HEK293 (cell line): ENCODE measurements around the gene SECTM1.

ENCODE experiments used
- CTCF ChIA-PET: fragments of 350-600 bp; formaldehyde crosslinking; extraction: SDS; loops from one replicate; lab custom pipeline; 2021; ENCODE audit warnings: antibody characterized with exemption; lab: Yijun Ruan, JAX
- POLR2A ChIA-PET: fragments of 300-600 bp; formaldehyde crosslinking; extraction: SDS; loops from one replicate; lab custom pipeline; 2020; ENCODE audit warnings: antibody characterized with exemption, inconsistent platforms; lab: Yijun Ruan, JAX
- H3K27ac ChIP-seq: fragments of 200-500 bp; sonication (Bioruptor generic); 2 replicates; pipeline ENCODE4 v1.5.1; 2014; ENCODE audit warnings: low read depth, low read length, control low read depth, inconsistent platforms; ENCODE audit errors: extremely low read depth
- H3K36me3 ChIP-seq, 2 experiments: fragments of 200-500 bp in 1 of 2; sonication (Bioruptor generic) in 1 of 2; 1 replicate in 1 of 2; 2 replicates in 1 of 2; pipeline ENCODE4 v1.5.1; 2014 to 2017; ENCODE audit warnings: inconsistent platforms in 2 of 2, low read length in 2 of 2; ENCODE audit not compliant: control insufficient read depth in 2 of 2, insufficient read depth in 1 of 2
- H3K4me1 ChIP-seq: fragments of 200-500 bp; sonication (Bioruptor generic); 2 replicates; pipeline ENCODE4 v1.5.1; 2014; ENCODE audit warnings: mild to moderate bottlenecking, low read length, inconsistent platforms; ENCODE audit not compliant: control insufficient read depth, insufficient read depth
- H3K4me3 ChIP-seq: 2 replicates; pipeline ENCODE4 v1.5.1; 2011; ENCODE audit warnings: low read depth, mild to moderate bottlenecking, control low read depth, low read length, moderate library complexity
- H3K9me3 ChIP-seq: fragments of 200-500 bp; sonication (Bioruptor generic); 2 replicates; pipeline ENCODE4 v1.5.1; 2014; ENCODE audit warnings: low read depth, low read length, inconsistent platforms; ENCODE audit not compliant: control insufficient read depth, insufficient read depth
- FEZF1 ChIP-seq: fragments of 450-650 bp; formaldehyde crosslinking; IDR thresholded peaks from 2 replicates; pipeline ENCODE4 v1.5.1; 2016; ENCODE audit warnings: missing biosample characterization, missing genetic modification characterization
- GFI1B ChIP-seq: fragments of 450-650 bp; formaldehyde crosslinking; IDR thresholded peaks from 2 replicates; pipeline ENCODE4 v1.5.1; 2016; ENCODE audit warnings: missing biosample characterization, missing genetic modification characterization
- SETDB1 ChIP-seq: IDR thresholded peaks from one replicate; pipeline ENCODE4 v1.6.1; 2017; ENCODE audit warnings: mild to moderate bottlenecking, low read length, moderate library complexity, mixed read lengths; ENCODE audit not compliant: insufficient read length
- SP3 ChIP-seq: fragments of 450-650 bp; formaldehyde crosslinking; IDR thresholded peaks from 2 replicates; pipeline ENCODE4 v1.5.1; 2016; ENCODE audit warnings: missing biosample characterization, missing genetic modification characterization
- WT1 ChIP-seq: fragments of 450-650 bp; formaldehyde crosslinking; IDR thresholded peaks from 2 replicates; pipeline ENCODE4 v1.5.1; 2016; ENCODE audit warnings: missing biosample characterization, missing genetic modification characterization
- YY2 ChIP-seq: fragments of 450-650 bp; formaldehyde crosslinking; IDR thresholded peaks from 2 replicates; pipeline ENCODE4 v1.5.1; 2016; ENCODE audit warnings: missing biosample characterization, missing genetic modification characterization
- ZBTB7A ChIP-seq: fragments of 450-650 bp; formaldehyde crosslinking; IDR thresholded peaks from 2 replicates; pipeline ENCODE4 v1.5.1; 2016; ENCODE audit warnings: low read depth, missing biosample characterization, missing genetic modification characterization
- ZNF311 ChIP-seq: fragments of 450-650 bp; formaldehyde crosslinking; IDR thresholded peaks from 2 replicates; pipeline ENCODE4 v1.5.1; 2017; ENCODE audit warnings: missing biosample characterization, missing genetic modification characterization, borderline replicate concordance
- ZNF335 ChIP-seq: fragments of 450-650 bp; formaldehyde crosslinking; conservative IDR thresholded peaks from 2 replicates; pipeline ENCODE4 v1.5.1; 2016; ENCODE audit warnings: missing biosample characterization, missing genetic modification characterization
- ZNF391 ChIP-seq: fragments of 450-650 bp; formaldehyde crosslinking; IDR thresholded peaks from 2 replicates; pipeline ENCODE4 v1.5.1; 2016; ENCODE audit warnings: low read depth, missing biosample characterization, missing genetic modification characterization, borderline replicate concordance
- ZNF560 ChIP-seq: fragments of 450-650 bp; formaldehyde crosslinking; IDR thresholded peaks from 2 replicates; pipeline ENCODE4 v1.5.1; 2017; ENCODE audit warnings: missing biosample characterization, missing genetic modification characterization, borderline replicate concordance
- ZNF624 ChIP-seq: fragments of 450-650 bp; formaldehyde crosslinking; IDR thresholded peaks from 2 replicates; pipeline ENCODE4 v1.5.1; 2017; ENCODE audit warnings: missing biosample characterization, missing genetic modification characterization
- ZNF664 ChIP-seq: fragments of 450-650 bp; formaldehyde crosslinking; IDR thresholded peaks from 2 replicates; pipeline ENCODE4 v1.5.1; 2016; ENCODE audit warnings: missing biosample characterization, missing genetic modification characterization
- ZNF701 ChIP-seq: fragments of 450-650 bp; formaldehyde crosslinking; IDR thresholded peaks from 2 replicates; pipeline ENCODE4 v1.5.1; 2016; ENCODE audit warnings: missing biosample characterization, missing genetic modification characterization
- TF ChIP-seq, protein P1 (sequence below): fragments of 450-650 bp; formaldehyde crosslinking; IDR thresholded peaks from 2 replicates; pipeline ENCODE4 v1.5.1; 2017; ENCODE audit warnings: missing biosample characterization, mild to moderate bottlenecking, missing genetic modification characterization, moderate library complexity
- TF ChIP-seq, protein P2 (sequence below): fragments of 450-650 bp; formaldehyde crosslinking; IDR thresholded peaks from 2 replicates; pipeline ENCODE4 v1.5.1; 2017; ENCODE audit warnings: missing biosample characterization, missing genetic modification characterization
- TF ChIP-seq, protein P3 (sequence below): fragments of 450-650 bp; formaldehyde crosslinking; IDR thresholded peaks from 2 replicates; pipeline ENCODE4 v1.5.1; 2016; ENCODE audit warnings: missing biosample characterization, missing genetic modification characterization
- TF ChIP-seq, protein P4 (sequence below): fragments of 450-650 bp; formaldehyde crosslinking; IDR thresholded peaks from 2 replicates; pipeline ENCODE4 v1.5.1; 2016; ENCODE audit warnings: missing biosample characterization, missing genetic modification characterization

Gene SECTM1

DNA sequence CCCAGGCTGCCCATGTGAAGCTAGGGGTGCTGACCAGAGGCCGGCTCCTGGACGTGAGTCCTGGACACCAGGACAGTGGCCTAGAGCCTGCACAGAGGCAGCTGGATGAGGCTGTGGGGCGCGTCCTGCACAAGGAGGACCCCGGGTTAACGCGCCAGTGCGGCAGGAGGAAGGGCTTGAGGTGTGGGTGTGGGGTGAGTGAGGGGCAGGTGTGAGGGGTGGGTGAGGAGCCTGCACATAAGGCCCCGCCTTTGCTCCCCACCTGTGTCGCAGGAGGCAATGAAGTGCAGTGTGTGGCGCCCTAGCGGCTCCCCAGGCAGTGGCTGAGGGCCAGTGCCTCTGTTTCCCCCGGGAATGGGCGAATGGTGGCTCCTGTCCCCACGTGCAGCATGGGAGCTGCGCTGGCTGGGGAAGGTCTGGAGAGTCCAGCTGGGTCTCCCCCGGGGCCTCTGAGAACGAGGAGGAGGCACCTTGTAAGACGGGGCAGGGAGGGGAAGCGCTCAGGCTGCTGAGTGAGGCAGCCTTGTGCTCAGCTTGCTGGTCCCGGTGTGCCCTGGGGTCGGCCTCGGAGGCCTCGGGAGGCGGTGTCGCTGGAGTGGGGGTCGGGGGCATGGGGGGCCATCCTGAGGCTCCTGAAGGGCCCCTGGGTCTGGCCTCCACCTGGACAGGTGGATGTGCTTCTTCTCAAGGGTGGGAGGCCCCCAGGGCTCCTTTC lies 19.4 kb downstream of the SECTM1 start (continued):
- TF ChIP-seq ZNF311 (no peak), FEZF1 (tag by site-specific recombination) (no peak)
- TF ChIP-seq, all 188 proteins: peak for 0

DNA sequence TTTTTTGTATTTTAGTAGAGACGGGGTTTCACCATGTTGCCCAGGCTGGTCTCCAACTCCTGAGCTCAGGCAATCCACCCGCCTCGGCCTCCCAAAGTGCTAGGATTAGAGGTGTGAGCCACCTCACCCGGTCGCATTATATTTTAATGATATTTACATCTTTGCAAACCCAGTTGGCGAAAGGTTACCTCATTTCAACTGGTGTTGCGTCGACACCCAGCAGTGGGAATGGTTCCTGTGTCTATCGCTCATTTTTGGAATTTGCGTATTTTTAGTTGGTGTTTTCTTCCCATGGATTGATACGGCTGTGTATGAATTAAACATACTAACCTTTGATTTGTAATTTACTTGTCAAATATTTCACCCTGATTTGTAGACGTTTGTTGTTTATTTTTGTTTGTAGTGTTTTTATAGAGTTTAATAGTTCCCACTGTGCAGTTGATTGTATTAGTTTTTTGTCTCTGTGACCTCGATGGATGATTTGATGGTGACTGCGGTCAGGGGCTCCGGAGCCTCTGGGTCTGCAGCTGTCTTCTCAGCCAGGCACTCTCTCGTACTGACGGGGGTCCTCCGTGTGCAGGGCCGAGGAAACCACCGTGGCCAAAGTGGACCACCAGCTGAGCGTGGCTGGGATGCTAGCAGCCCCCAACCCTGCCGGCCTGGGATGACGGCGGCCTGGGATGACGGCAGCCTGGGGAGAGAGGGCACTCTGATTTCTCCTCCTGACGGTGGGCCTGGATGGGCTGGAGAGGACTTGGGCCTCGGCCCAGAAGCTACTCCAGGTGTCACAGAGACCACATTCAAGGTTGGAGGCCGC lies 20.2 kb downstream of the SECTM1 start:
- no peak overlapping the region for H3K27ac ChIP-seq
- no peaks in the 10 kb centered on the region for H3K36me3 ChIP-seq
- H3K9me3 ChIP-seq = no peaks in the 10 kb centered on the region
- POLR2A ChIA-PET = interaction anchor here (0.7 to 1.2 kb wide), 2 partner anchors 21 to 115 kb away, joined by 3 to 4 read pairs; no protein-coding TSS in a partner anchor
- H3K4me3 ChIP-seq = no peak overlapping the region
- no peaks in the 10 kb centered on the region for H3K4me1 ChIP-seq
- TF ChIP-seq, protein P1, sequence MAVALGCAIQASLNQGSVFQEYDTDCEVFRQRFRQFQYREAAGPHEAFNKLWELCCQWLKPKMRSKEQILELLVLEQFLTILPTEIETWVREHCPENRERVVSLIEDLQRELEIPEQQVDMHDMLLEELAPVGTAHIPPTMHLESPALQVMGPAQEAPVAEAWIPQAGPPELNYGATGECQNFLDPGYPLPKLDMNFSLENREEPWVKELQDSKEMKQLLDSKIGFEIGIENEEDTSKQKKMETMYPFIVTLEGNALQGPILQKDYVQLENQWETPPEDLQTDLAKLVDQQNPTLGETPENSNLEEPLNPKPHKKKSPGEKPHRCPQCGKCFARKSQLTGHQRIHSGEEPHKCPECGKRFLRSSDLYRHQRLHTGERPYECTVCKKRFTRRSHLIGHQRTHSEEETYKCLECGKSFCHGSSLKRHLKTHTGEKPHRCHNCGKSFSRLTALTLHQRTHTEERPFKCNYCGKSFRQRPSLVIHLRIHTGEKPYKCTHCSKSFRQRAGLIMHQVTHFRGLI (tag by site-specific recombination) = no peak
- TF ChIP-seq ZBTB7A (tag by site-specific recombination) (no peak), WT1 (no peak), ZNF664 (tag by site-specific recombination) (no peak), ZNF335 (tag by site-specific recombination) (no peak), GFI1B (no peak), ZNF701 (tag by site-specific recombination) (no peak), ZNF624 (no peak), YY2 (no peak), SP3 (tag by site-specific recombination) (no peak), ZNF391 (tag by site-specific recombination) (no peak), ZNF560 (no peak), SETDB1 (no peak)
- TF ChIP-seq, protein P2, sequence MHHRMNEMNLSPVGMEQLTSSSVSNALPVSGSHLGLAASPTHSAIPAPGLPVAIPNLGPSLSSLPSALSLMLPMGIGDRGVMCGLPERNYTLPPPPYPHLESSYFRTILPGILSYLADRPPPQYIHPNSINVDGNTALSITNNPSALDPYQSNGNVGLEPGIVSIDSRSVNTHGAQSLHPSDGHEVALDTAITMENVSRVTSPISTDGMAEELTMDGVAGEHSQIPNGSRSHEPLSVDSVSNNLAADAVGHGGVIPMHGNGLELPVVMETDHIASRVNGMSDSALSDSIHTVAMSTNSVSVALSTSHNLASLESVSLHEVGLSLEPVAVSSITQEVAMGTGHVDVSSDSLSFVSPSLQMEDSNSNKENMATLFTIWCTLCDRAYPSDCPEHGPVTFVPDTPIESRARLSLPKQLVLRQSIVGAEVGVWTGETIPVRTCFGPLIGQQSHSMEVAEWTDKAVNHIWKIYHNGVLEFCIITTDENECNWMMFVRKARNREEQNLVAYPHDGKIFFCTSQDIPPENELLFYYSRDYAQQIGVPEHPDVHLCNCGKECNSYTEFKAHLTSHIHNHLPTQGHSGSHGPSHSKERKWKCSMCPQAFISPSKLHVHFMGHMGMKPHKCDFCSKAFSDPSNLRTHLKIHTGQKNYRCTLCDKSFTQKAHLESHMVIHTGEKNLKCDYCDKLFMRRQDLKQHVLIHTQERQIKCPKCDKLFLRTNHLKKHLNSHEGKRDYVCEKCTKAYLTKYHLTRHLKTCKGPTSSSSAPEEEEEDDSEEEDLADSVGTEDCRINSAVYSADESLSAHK (tag by site-specific recombination) = no peak
- TF ChIP-seq, protein P3, sequence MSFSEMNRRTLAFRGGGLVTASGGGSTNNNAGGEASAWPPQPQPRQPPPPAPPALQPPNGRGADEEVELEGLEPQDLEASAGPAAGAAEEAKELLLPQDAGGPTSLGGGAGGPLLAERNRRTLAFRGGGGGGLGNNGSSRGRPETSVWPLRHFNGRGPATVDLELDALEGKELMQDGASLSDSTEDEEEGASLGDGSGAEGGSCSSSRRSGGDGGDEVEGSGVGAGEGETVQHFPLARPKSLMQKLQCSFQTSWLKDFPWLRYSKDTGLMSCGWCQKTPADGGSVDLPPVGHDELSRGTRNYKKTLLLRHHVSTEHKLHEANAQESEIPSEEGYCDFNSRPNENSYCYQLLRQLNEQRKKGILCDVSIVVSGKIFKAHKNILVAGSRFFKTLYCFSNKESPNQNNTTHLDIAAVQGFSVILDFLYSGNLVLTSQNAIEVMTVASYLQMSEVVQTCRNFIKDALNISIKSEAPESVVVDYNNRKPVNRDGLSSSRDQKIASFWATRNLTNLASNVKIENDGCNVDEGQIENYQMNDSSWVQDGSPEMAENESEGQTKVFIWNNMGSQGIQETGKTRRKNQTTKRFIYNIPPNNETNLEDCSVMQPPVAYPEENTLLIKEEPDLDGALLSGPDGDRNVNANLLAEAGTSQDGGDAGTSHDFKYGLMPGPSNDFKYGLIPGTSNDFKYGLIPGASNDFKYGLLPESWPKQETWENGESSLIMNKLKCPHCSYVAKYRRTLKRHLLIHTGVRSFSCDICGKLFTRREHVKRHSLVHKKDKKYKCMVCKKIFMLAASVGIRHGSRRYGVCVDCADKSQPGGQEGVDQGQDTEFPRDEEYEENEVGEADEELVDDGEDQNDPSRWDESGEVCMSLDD (tag by site-specific recombination) = no peak
- TF ChIP-seq, protein P4, sequence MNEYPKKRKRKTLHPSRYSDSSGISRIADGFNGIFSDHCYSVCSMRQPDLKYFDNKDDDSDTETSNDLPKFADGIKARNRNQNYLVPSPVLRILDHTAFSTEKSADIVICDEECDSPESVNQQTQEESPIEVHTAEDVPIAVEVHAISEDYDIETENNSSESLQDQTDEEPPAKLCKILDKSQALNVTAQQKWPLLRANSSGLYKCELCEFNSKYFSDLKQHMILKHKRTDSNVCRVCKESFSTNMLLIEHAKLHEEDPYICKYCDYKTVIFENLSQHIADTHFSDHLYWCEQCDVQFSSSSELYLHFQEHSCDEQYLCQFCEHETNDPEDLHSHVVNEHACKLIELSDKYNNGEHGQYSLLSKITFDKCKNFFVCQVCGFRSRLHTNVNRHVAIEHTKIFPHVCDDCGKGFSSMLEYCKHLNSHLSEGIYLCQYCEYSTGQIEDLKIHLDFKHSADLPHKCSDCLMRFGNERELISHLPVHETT (tag by site-specific recombination) = no peak
- CTCF ChIA-PET = interaction anchor here (0.7 to 1.7 kb wide), 2 partner anchors 13 to 591 kb away, joined by 3 to 4 read pairs; no protein-coding TSS in a partner anchor
